Uterus (tissue), 2 donors: Measurements from ENCODE around the gene CNNM2.

ENCODE experiments used
- CTCF ChIP-seq, 4 experiments: fragments of 200-600 bp in 2 of 4; fragments of 450-650 bp in 2 of 4; sonication (generic) in 2 of 4; IDR thresholded peaks; one replicate each; pipeline ENCODE4 v1.5.1; 2016 to 2019; ENCODE audit warnings: antibody characterized with exemption in 4 of 4, mild to moderate bottlenecking in 2 of 4, moderate library complexity in 1 of 4
- POLR2A ChIP-seq, 2 donors: fragments of 450-650 bp; IDR thresholded peaks; one replicate each; pipeline ENCODE4 v1.6.1; 2016; ENCODE audit warnings: antibody characterized with exemption in 2 of 2, mild to moderate bottlenecking in 1 of 2, moderate library complexity in 1 of 2

DNA sequence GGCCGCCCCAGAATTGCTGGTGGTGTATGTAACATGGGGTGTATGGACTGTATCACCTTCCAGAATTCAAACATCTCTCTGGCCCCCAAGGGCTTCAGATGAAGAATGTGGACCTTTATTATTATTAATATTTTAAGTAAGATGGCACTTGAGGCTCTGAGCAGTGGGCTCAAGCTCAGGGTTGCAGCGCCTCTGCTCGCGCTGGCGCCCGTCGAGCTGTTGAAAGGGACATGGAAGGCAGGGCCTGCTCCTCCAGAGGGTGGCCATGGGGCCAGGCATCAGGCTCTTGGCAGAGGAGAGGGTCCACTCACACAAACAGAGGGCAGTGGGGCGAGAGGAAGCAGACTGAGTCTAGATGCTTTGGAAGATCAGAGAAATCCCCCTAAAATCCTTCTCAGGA lies 154.8 kb downstream of the CNNM2 start:
- TF ChIP-seq CTCF (IDR thresholded peaks at IDR 0.05) (no peak), POLR2A (IDR thresholded peaks at IDR 0.05) (no peak)
